ENCODE results near the gene TACR3.
"Not testable (repeated sequence)": the region's sequence is repeated elsewhere in the genome, so short reads cannot be mapped to it uniquely, and the experiment has no call there.

The TACR3 gene

GRCh38 chr4:103719830-103720207 lies at the start of gene TACR3:
Gene TACR3, minus strand, starts transcription at chr4:103719985. Its CDS starts 310 bp downstream, at chr4:103719675.
- no peak for TF ChIP-seq CTCF (IDR thresholded peaks at IDR 0.05; ENCODE audit: borderline replicate concordance, insufficient read depth, low read depth, low read length)
- H3K4me3 ChIP-seq (ENCODE audit: low read depth, low read length) = no peak within 1 kb of the TSS

- no peak for TF ChIP-seq CTCF (IDR thresholded peaks at IDR 0.05; ENCODE audit: borderline replicate concordance, insufficient read depth, low read depth, low read length)
- no peak overlapping the region for H3K4me3 ChIP-seq (ENCODE audit: low read depth, low read length)
Measured at GRCh38 chr4:103757631-103758030, 37.8 kb upstream of the TACR3 start.

GRCh38 chr4:103756741-103757140 lies 37.0 kb upstream of the TACR3 start:
- TF ChIP-seq CTCF (IDR thresholded peaks at IDR 0.05; ENCODE audit: borderline replicate concordance, insufficient read depth, low read depth, low read length) = no peak
- H3K4me3 ChIP-seq (ENCODE audit: low read depth, low read length) = no peak overlapping the region

- no peak for TF ChIP-seq CTCF (IDR thresholded peaks at IDR 0.05; ENCODE audit: borderline replicate concordance, insufficient read depth, low read depth, low read length)
Measured at GRCh38 chr4:103754844-103755243, 35.1 kb upstream of the TACR3 start.

GRCh38 chr4:103753868-103754653 lies 34.3 kb upstream of the TACR3 start:
- no peak for TF ChIP-seq CTCF (IDR thresholded peaks at IDR 0.05; ENCODE audit: borderline replicate concordance, insufficient read depth, low read depth, low read length)
- no peak overlapping the region for H3K4me3 ChIP-seq (ENCODE audit: low read depth, low read length)

More at GRCh38 chr4:103754844-103755243, 35.1 kb upstream of the TACR3 start:
- no peak overlapping the region for H3K4me3 ChIP-seq (ENCODE audit: low read depth, low read length)

GRCh38 chr4:103723150-103723549 lies 3.4 kb upstream of the TACR3 start:
- H3K4me3 ChIP-seq (ENCODE audit: low read depth, low read length) = not testable (repeated sequence)

- H3K4me3 ChIP-seq (ENCODE audit: low read depth, low read length) = no peak overlapping the region
- TF ChIP-seq CTCF (IDR thresholded peaks at IDR 0.05; ENCODE audit: borderline replicate concordance, insufficient read depth, low read depth, low read length) = no peak
Measured at GRCh38 chr4:103721251-103721650, 1.5 kb upstream of the TACR3 start.

Data from GM12875 (cell line).